ENCODE measurements around the gene PRDM2. TPM values are rescaled to one million over a fixed set of nuclear protein-coding genes. Genes with fewer than 3 reads are reported as not detected.

Gene PRDM2
- total and polyA plus RNA-seq, 4 donors = 16.1 to 52.0 (median 28.5) TPM

- H3K36me3 ChIP-seq (ENCODE audit: control insufficient read depth in 4 of 4, insufficient read depth in 4 of 4, low read length in 4 of 4) = peaks cover 0 to 4% (median 0%) of the 10 kb centered on the region in 4 donors
- peaks cover 4 to 39% (median 16%) of the 10 kb centered on the region in 5 donors for H3K4me1 ChIP-seq (ENCODE audit: control insufficient read depth in 5 of 5, insufficient read depth in 5 of 5, low read length in 5 of 5)
- peak; percentile 33 for ATAC-seq (ENCODE audit: insufficient read depth, low FRiP score)
- H3K27ac ChIP-seq (ENCODE audit: low read depth in 1 of 2, low read length in 1 of 2) = no peak overlapping the region
- DNase-seq = peak; percentile 32 to 62 (median 55)
- no peak overlapping the region for H3K9ac ChIP-seq (ENCODE audit: insufficient read depth in 1 of 2, low read length in 2 of 2)
- no peaks in the 10 kb centered on the region for H3K9me3 ChIP-seq (ENCODE audit: control insufficient read depth in 4 of 4, insufficient read depth in 3 of 4, low read length in 3 of 4)
- no peaks in the 10 kb centered on the region for H3K27me3 ChIP-seq (ENCODE audit: control insufficient read depth in 3 of 3, insufficient read depth in 3 of 3, low read length in 2 of 3)
- WGBS, 2 donors = 56 to 77% methylated on average over 6 of the region's 6 CpGs
- H3K4me3 ChIP-seq = no peak overlapping the region
- TF ChIP-seq, protein P1, sequence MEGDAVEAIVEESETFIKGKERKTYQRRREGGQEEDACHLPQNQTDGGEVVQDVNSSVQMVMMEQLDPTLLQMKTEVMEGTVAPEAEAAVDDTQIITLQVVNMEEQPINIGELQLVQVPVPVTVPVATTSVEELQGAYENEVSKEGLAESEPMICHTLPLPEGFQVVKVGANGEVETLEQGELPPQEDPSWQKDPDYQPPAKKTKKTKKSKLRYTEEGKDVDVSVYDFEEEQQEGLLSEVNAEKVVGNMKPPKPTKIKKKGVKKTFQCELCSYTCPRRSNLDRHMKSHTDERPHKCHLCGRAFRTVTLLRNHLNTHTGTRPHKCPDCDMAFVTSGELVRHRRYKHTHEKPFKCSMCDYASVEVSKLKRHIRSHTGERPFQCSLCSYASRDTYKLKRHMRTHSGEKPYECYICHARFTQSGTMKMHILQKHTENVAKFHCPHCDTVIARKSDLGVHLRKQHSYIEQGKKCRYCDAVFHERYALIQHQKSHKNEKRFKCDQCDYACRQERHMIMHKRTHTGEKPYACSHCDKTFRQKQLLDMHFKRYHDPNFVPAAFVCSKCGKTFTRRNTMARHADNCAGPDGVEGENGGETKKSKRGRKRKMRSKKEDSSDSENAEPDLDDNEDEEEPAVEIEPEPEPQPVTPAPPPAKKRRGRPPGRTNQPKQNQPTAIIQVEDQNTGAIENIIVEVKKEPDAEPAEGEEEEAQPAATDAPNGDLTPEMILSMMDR (IDR thresholded peaks at IDR 0.05; ENCODE audit: control extremely low read depth, extremely low read depth) = no peak
Observed at GRCh38 chr1:13764588-13765332, 64.8 kb downstream of the PRDM2 start.

- no peak overlapping the region for H3K4me3 ChIP-seq
- H3K4me1 ChIP-seq (ENCODE audit: control insufficient read depth in 5 of 5, insufficient read depth in 5 of 5, low read length in 5 of 5) = peaks cover 4 to 27% (median 11%) of the 10 kb centered on the region in 5 donors
- TF ChIP-seq, protein P1 (IDR thresholded peaks at IDR 0.05; ENCODE audit: control extremely low read depth, extremely low read depth) = no peak
- ATAC-seq (ENCODE audit: insufficient read depth, low FRiP score) (no peak), DNase-seq (no peak)
- no peak overlapping the region for H3K9ac ChIP-seq (ENCODE audit: insufficient read depth in 1 of 2, low read length in 2 of 2)
- peaks cover 0 to 7% (median 0%) of the 10 kb centered on the region in 4 donors for H3K36me3 ChIP-seq (ENCODE audit: control insufficient read depth in 4 of 4, insufficient read depth in 4 of 4, low read length in 4 of 4)
- no peaks in the 10 kb centered on the region for H3K27me3 ChIP-seq (ENCODE audit: control insufficient read depth in 3 of 3, insufficient read depth in 3 of 3, low read length in 2 of 3)
- no peak overlapping the region for H3K27ac ChIP-seq (ENCODE audit: low read depth in 1 of 2, low read length in 1 of 2)
- no peaks in the 10 kb centered on the region for H3K9me3 ChIP-seq (ENCODE audit: control insufficient read depth in 4 of 4, insufficient read depth in 3 of 4, low read length in 3 of 4)
- WGBS, 2 donors = 95 to 96% methylated on average over 8 to 9 of the region's 9 CpGs
Observed at GRCh38 chr1:13766592-13767564, 66.9 kb downstream of the PRDM2 start.

DNA sequence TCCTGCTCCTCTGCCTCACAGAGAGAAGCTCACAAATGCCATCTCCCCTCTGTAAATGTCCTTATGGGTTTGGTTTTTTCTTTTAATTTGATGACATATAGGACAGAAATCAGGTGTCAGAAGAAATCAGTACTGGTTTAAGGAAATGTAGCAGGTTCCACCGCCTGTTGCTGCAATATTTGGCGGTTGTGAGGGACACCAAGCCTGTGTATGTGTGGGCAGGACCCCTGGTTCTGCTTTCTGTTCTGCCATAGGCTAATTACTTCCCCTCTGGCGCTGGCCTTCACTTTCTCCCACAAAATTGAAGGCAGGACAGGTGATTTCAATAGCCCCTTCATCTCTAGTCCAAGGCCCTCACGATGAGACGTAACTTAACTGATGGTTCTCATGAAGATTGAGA, 69.2 kb downstream of the PRDM2 start:
- Histone ChIP-seq H3K4me1 (ENCODE audit: control insufficient read depth in 5 of 5, insufficient read depth in 5 of 5, low read length in 5 of 5) (peaks cover 0 to 13% (median 7%) of the 10 kb centered on the region in 5 donors), H3K27ac (ENCODE audit: low read depth in 1 of 2, low read length in 1 of 2) (no peak overlapping the region), H3K9me3 (ENCODE audit: control insufficient read depth in 4 of 4, insufficient read depth in 3 of 4, low read length in 3 of 4) (no peaks in the 10 kb centered on the region), H3K9ac (ENCODE audit: insufficient read depth in 1 of 2, low read length in 2 of 2) (no peak overlapping the region), H3K4me3 (no peak overlapping the region), H3K27me3 (ENCODE audit: control insufficient read depth in 3 of 3, insufficient read depth in 3 of 3, low read length in 2 of 3) (no peaks in the 10 kb centered on the region), H3K36me3 (ENCODE audit: control insufficient read depth in 4 of 4, insufficient read depth in 4 of 4, low read length in 4 of 4) (peaks cover 0 to 6% (median 3%) of the 10 kb centered on the region in 4 donors)
- TF ChIP-seq, protein P1 (IDR thresholded peaks at IDR 0.05; ENCODE audit: control extremely low read depth, extremely low read depth) = no peak
- 60 to 85% methylated on average over 5 of the region's 5 CpGs for WGBS, 2 donors
- ATAC-seq (ENCODE audit: insufficient read depth, low FRiP score) = no peak
- DNase-seq = no peak
